IMR-90 (cell line): ENCODE data around the gene HAAO. TPM values are rescaled to one million over a fixed set of nuclear protein-coding genes. Genes with fewer than 3 reads are reported as not detected.

Experiments used
- ATAC-seq: fragments of 200-7000 bp; cut with Tn5 transposase; 2 replicates; pipeline ENCODE4 v1.9.1; 2020; ENCODE audit warnings: low read depth, mild to moderate bottlenecking, moderate library complexity
- BruUV-seq: library from RNA; stranded (reverse); fragments of 400-500 nt; replicated peaks from 2 replicates; lab custom pipeline; 2021; lab: Mats Ljungman, UMichigan
- CTCF ChIA-PET: fragments of 300-600 bp; formaldehyde crosslinking; extraction: SDS; loops from one replicate; lab custom pipeline; 2021; ENCODE audit warnings: antibody characterized with exemption; lab: Yijun Ruan, JAX
- POLR2A ChIA-PET: fragments of 300-600 bp; sonication (Branson Sonifier 250); formaldehyde crosslinking; loops from one replicate; lab custom pipeline; 2022; ENCODE audit warnings: antibody characterized with exemption; ENCODE audit not compliant: unreplicated experiment; lab: Charles Lee
- DNase-seq: peaks from one replicate; pipeline ENCODE4 v3.0.0; 2013
- H2AFZ ChIP-seq: replicated peaks from 2 replicates; pipeline ENCODE3; 2013; ENCODE audit warnings: low read length, mild to moderate bottlenecking; ENCODE audit not compliant: poor library complexity
- H2AK5ac ChIP-seq: 2 replicates; pipeline ENCODE4 v1.6.1; 2013; ENCODE audit warnings: low read depth, low read length, inconsistent platforms
- H2AK9ac ChIP-seq: replicated peaks from 2 replicates; pipeline ENCODE3; 2013; ENCODE audit warnings: mild to moderate bottlenecking, low read depth, low read length, moderate library complexity; ENCODE audit not compliant: poor library complexity
- H2BK120ac ChIP-seq: 2 replicates; pipeline ENCODE4 v1.6.1; 2013; ENCODE audit warnings: low read depth, low read length, inconsistent platforms
- H2BK15ac ChIP-seq: 3 replicates; pipeline ENCODE4 v1.6.1; 2013; ENCODE audit warnings: low read depth, low read length, inconsistent platforms
- H2BK20ac ChIP-seq: 2 replicates; pipeline ENCODE4 v1.6.1; 2013; ENCODE audit warnings: low read depth, mild to moderate bottlenecking, inconsistent platforms, low read length, moderate library complexity
- H2BK5ac ChIP-seq: 2 replicates; pipeline ENCODE4 v1.6.1; 2013; ENCODE audit warnings: mild to moderate bottlenecking, low read depth, low read length, inconsistent platforms; ENCODE audit not compliant: poor library complexity, severe bottlenecking
- H3K14ac ChIP-seq: replicated peaks from 2 replicates; pipeline ENCODE4 v1.6.1; 2013; ENCODE audit warnings: low read depth, low read length, inconsistent platforms
- H3K18ac ChIP-seq: 2 replicates; pipeline ENCODE4 v1.6.1; 2013; ENCODE audit warnings: low read depth, low read length, control low read depth
- H3K23ac ChIP-seq: 2 replicates; pipeline ENCODE4 v1.6.1; 2013; ENCODE audit warnings: low read depth, low read length, inconsistent platforms
- H3K27ac ChIP-seq: 2 replicates; pipeline ENCODE4 v1.5.1; 2013; ENCODE audit warnings: mild to moderate bottlenecking, control low read depth, low read length; ENCODE audit not compliant: insufficient read depth
- H3K27me3 ChIP-seq: 2 replicates; pipeline ENCODE4 v1.6.1; 2013; ENCODE audit warnings: low read length; ENCODE audit not compliant: control insufficient read depth, insufficient read depth
- H3K36me3 ChIP-seq: 2 replicates; pipeline ENCODE4 v1.6.1; 2013; ENCODE audit warnings: low read length, mixed read lengths; ENCODE audit not compliant: control insufficient read depth, insufficient read depth
- H3K4ac ChIP-seq: 2 replicates; pipeline ENCODE4 v1.6.1; 2013; ENCODE audit warnings: low read depth, low read length, inconsistent platforms
- H3K4me1 ChIP-seq: 2 replicates; pipeline ENCODE4 v1.6.1; 2013; ENCODE audit warnings: low read length, mixed read lengths; ENCODE audit not compliant: control insufficient read depth, insufficient read depth
- H3K4me2 ChIP-seq: 2 replicates; pipeline ENCODE4 v1.6.1; 2013; ENCODE audit warnings: low read depth, mild to moderate bottlenecking, control low read depth, low read length, moderate library complexity
- H3K4me3 ChIP-seq: 2 replicates; pipeline ENCODE4 v1.5.1; 2013; ENCODE audit warnings: low read depth, mild to moderate bottlenecking, control low read depth, low read length, moderate library complexity; ENCODE audit not compliant: insufficient read depth
- H3K56ac ChIP-seq: 2 replicates; pipeline ENCODE4 v1.6.1; 2013; ENCODE audit warnings: low read length, inconsistent platforms; ENCODE audit not compliant: insufficient read depth; ENCODE audit errors: extremely low read depth
- H3K79me1 ChIP-seq, 2 experiments: 2 replicates each; pipeline ENCODE4 v1.6.1; 2013; ENCODE audit warnings: low read length in 2 of 2, inconsistent platforms in 1 of 2, low read depth in 1 of 2
- H3K9ac ChIP-seq: 2 replicates; pipeline ENCODE4 v1.6.1; 2013; ENCODE audit warnings: low read depth, low read length, control low read depth
- H3K9me1 ChIP-seq: 2 replicates; pipeline ENCODE4 v1.6.1; 2013; ENCODE audit warnings: low read length, inconsistent platforms; ENCODE audit not compliant: insufficient read depth
- H3K9me3 ChIP-seq: 2 replicates; pipeline ENCODE4 v1.6.1; 2013; ENCODE audit warnings: low read length; ENCODE audit not compliant: control insufficient read depth, insufficient read depth
- H4K20me1 ChIP-seq: 2 replicates; pipeline ENCODE4 v1.6.1; 2013; ENCODE audit warnings: low read length, inconsistent platforms; ENCODE audit not compliant: insufficient read depth
- H4K5ac ChIP-seq: 2 replicates; pipeline ENCODE4 v1.6.1; 2013; ENCODE audit warnings: mild to moderate bottlenecking, low read depth, low read length, control low read depth
- H4K8ac ChIP-seq, 2 experiments: 2 replicates each; pipeline ENCODE4 v1.6.1; 2013; ENCODE audit warnings: low read depth in 2 of 2, low read length in 2 of 2, control low read depth in 1 of 2, inconsistent platforms in 1 of 2
- H4K91ac ChIP-seq: 2 replicates; pipeline ENCODE4 v1.6.1; 2013; ENCODE audit warnings: low read depth, low read length, inconsistent platforms; ENCODE audit not compliant: insufficient read depth
- BHLHE40 ChIP-seq: fragments of 150-350 bp; IDR thresholded peaks from 2 replicates; pipeline ENCODE4 v1.6.1; 2016; ENCODE audit warnings: mild to moderate bottlenecking, low read depth, low read length
- CTCF ChIP-seq: conservative IDR thresholded peaks from 2 replicates; pipeline ENCODE4 v1.5.1; 2012; ENCODE audit warnings: mild to moderate bottlenecking, low read depth, low read length, improper control_type of control experiment
- FOS ChIP-seq: fragments of 150-350 bp; IDR thresholded peaks from 2 replicates; pipeline ENCODE4 v1.6.1; 2016; ENCODE audit warnings: low read depth, low read length
- MAZ ChIP-seq: IDR thresholded peaks from 2 replicates; pipeline ENCODE4 v1.6.1; 2012; ENCODE audit warnings: low read depth, mild to moderate bottlenecking, low read length, improper control_type of control experiment, moderate library complexity, borderline replicate concordance
- MXI1 ChIP-seq: IDR thresholded peaks from 2 replicates; pipeline ENCODE4 v1.6.1; 2012; ENCODE audit warnings: low read depth, mild to moderate bottlenecking, low read length, moderate library complexity, borderline replicate concordance
- POLR2A ChIP-seq: IDR thresholded peaks from 2 replicates; pipeline ENCODE4 v1.6.1; 2012; ENCODE audit warnings: mild to moderate bottlenecking, low read depth, low read length
- WGBS, 2 experiments: methylation state at CpG; one replicate each; pipeline versions ENCODE4 v1.1.5 to v1.1.7; 2013; ENCODE audit warnings: missing lambda C conversion rate in 2 of 2; ENCODE audit not compliant: insufficient read length in 1 of 2; ENCODE audit errors: extremely low coverage in 2 of 2; 5-methylcytosine and 5-hydroxymethylcytosine counted together
- dilution Hi-C: fragments of 300-500 bp; cut with HindIII; formaldehyde crosslinking; loops from one replicate; pipeline ENCODE4 v1.14.3; 2018; ENCODE audit warnings: low sequenced_read_pairs; ENCODE audit not compliant: unreplicated experiment
- in situ Hi-C: fragments of 300-500 bp; cut with MboI; formaldehyde crosslinking; loops from 3 replicates; pipeline ENCODE4 v1.14.3; 2019; ENCODE audit warnings: low sequenced_read_pairs, inconsistent platforms, mixed read lengths
- intact Hi-C: fragments of 100-400 bp; cut with micrococcal nuclease; formaldehyde crosslinking; loops from 2 replicates; pipeline ENCODE4 v1.10.0; 2022
- polyA plus RNA-seq, 3 experiments: library from polyadenylated mRNA; depleted of rRNA; stranded (reverse); fragments of >200 nt; gene quantifications; 2 replicates each; pipeline ENCODE4 v1.2.3, GENCODE V29; 2012; ENCODE audit warnings: low replicate concordance in 1 of 3
- total RNA-seq: library from RNA; depleted of rRNA; stranded (reverse); fragments of >200 nt; gene quantifications from 2 replicates; pipeline ENCODE4 v1.2.3, GENCODE V29; 2012

HAAO gene
- total and polyA plus RNA-seq, 2 of the 4 experiments (the other 2 are of a cell fraction), result 0.05 to 0.18 TPM

DNA sequence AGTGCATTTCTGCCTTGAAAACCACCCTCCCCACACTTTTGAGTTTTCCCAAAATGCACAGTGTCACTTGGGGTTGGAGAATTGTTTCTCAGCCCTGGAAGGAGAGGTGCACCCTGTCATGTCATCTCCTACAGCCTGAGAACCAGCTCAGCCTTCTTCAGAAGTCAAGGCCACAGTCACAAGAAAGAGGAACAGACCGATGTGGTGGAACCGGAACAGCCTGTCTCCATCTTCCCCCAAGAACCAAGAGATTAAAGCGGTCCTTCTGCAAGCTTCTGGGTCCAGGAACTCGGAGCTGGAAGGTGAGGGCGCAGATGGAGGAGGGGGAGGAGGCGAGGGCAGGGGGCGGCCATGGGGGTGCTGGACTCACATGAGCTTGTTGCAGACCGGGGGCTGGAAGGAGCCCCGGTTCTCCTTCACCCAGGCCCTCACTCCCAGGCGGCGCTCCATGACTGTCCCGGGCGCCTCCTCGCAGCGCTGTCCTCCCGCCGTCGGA is 248 bp downstream of the HAAO start:
- Histone ChIP-seq H3K79me1 (no peaks in the 10 kb centered on the region), H3K18ac (no peak overlapping the region), H2AK9ac (no peak overlapping the region), H4K20me1 (no peaks in the 10 kb centered on the region), H4K91ac (no peak overlapping the region), H3K36me3 (no peaks in the 10 kb centered on the region), H3K9ac (no peak overlapping the region), H2AK5ac (no peak overlapping the region), H3K4ac (no peak overlapping the region; the same call in 1 of the 2 replicates), H4K8ac (no peak overlapping the region; a peak in 1 of 4 replicates), H3K14ac (no peak overlapping the region), H3K4me1 (peaks cover 6% of the 10 kb centered on the region), H2BK20ac (no peak overlapping the region), H3K4me3 (no peak overlapping the region), H3K4me2 (no peak overlapping the region; the same call in 1 of the 2 replicates), H3K9me3 (peaks cover 11% of the 10 kb centered on the region), H3K23ac (no peak overlapping the region), H3K27ac (no peak overlapping the region), H4K5ac (no peak overlapping the region; the same call in 1 of the 2 replicates), H3K56ac (no peak overlapping the region), H2BK120ac (no peak overlapping the region), H3K27me3 (peaks cover 33% of the 10 kb centered on the region), H2BK5ac (no peak overlapping the region), H3K9me1 (no peaks in the 10 kb centered on the region), H2BK15ac (no peak overlapping the region), H2AFZ (peak overlapping the region; percentile 83)
- ATAC-seq (no peak), DNase-seq (no peak)
- no TSS peak for BruUV-seq
- CTCF ChIA-PET, result interaction anchor here (0.6 kb wide), 1 partner anchor 44 kb away, joined by 3 read pairs; no protein-coding TSS in a partner anchor
- intact Hi-C loops (no loop called here), in situ Hi-C loops (no loop called here), dilution Hi-C loops (no loop called here)
- 17% methylated on average over 9 of the region's 18 CpGs; no CpG with 5 or more reads in 1 of the 2 experiments for WGBS, 2 experiments
- TF ChIP-seq MXI1, result no peak
- TF ChIP-seq POLR2A, result no peak
- TF ChIP-seq MAZ, result no peak
- TF ChIP-seq CTCF, result no peak
- no peak for TF ChIP-seq BHLHE40
- TF ChIP-seq FOS, result no peak
- POLR2A ChIA-PET, result interaction anchor here (0.6 kb wide), 1 partner anchor 862 kb away, joined by 13 read pairs; no protein-coding TSS in a partner anchor
